Stimulated activated CD4-positive, alpha-beta T cell treated with anti-CD3 and anti-CD28 coated beads, Interleukin-15, amount 100 ng/mL, for 48 hours (primary cell): ENCODE data around the gene RPLP2.

ENCODE experiments used
- DNase-seq, 2 donors: peaks; one replicate each; pipeline ENCODE4 v3.0.0-alpha.2; 2020; ENCODE audit warnings: low read depth in 2 of 2

RPLP2 gene

GRCh38 chr11:849104-849824, 39.5 kb downstream of the RPLP2 start:
- no peak for DNase-seq

DNA sequence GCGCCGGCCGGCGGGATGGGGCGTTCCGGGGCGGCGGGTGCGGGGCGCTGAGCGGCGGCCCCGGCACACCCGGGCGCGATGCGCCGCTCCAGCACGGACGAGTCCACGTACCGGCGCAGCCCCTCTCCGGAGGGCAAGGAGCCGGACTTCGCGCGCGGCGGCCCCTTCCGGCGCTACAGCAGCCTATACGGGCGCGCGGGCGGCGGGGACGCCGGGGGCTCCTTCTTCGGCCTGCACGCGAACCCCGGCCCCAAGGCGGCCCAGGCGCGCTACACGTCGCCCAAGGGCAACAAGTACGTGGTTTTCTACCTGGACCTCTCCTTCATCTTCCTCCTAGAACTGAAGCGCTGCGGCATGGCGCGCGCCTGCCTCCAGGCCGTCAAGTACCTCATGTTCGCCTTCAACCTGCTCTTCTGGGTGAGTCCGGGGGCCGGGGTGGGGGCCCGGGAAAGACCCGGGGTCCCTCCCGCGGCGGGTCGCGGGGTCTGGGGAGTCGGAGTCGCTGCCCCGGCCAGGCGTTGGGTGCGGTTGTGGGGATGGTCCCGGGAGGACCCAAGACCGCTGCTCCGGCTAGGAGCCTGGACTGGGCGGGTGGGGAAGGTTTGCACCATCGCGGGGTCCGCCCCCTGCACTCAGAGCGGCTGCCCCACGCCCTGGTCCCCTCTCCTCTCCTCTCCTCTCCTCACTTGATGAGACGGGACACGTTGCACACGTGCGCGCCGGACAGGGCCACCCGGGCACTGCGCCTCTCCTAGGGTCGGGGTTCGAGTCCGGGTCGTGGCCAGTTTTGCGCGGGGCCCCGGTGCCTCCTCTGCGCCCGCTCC, 40.4 kb downstream of the RPLP2 start:
- no peak for DNase-seq

- DNase-seq: no peak
These were observed 41.3 kb downstream of the RPLP2 start for GRCh38 chr11:850775-851763.

- no peak for DNase-seq
These were observed 43.0 kb downstream of the RPLP2 start for GRCh38 chr11:852762-853161.

DNA sequence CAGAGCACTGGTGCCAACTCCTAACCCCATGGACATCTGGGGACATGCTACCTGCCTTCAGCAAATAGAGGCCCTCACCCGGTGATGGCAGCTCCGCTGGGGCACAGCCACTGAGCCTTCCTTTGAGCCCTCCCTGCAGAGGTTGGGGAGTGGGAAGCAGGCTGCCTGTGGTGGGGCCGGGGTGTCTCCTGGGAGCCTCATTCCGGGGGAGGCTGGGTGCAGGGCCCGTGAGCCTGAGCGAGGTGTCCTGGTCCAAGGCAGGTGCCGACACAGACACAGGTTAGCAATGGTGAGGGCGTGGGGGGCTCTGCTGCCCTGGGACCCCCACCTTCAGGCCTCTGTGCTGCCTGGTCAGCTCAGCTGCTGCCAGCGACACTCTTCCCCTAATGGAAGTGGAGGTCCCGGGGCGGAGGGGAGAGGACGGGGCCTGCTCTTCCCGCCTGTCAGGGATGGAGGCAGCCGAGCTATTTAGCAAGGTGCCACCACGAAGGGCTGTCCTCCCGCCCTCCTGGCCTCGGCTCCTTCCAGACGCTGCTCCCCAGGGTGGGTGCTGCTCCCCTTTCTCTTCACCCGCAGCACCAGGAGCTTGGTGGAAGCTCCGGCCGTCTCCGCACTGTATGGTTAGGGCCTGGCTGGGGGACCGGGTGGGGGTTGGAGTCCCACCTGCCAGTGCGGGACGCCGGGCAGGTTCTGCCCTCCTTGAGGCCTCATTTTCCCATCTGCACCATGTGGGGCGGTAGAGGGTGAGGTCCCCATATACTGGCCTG, 44.1 kb downstream of the RPLP2 start:
- DNase-seq: no peak

DNA sequence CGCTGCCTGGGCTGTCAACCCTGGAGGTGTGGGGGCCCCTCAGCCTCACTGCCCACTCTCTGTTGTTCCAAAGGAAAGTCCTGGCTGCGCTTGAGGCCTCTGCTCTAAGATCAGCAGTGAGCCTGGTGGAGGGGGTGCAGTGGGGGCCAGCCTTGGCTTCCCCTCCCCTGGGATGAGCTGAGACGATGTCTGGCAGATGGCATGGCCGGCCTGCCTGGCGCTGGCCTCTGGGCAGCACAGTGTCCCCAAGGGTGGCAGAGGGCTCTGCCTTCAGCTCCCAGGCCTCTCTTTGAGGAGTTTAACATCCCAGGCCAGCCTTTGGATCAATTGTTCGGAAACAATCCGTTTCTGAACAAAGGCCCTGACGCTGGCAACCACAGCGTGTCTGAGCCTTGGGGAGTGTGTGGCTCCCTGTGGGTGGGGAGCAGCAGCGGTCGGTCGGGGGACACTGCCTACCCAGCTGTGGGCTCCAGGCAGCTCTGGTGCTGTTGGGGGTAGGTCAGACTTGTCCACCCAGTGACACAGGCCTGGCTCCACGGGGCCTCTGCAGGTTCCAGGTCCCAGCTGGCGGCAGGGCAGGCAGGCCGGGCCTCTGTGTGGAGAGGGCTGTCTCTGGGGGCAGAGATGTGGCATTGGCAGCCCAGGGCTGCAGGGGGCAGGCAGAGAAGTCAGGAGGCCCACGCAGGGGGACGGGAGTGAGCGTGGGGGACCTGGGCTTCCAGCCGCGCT, 45.0 kb downstream of the RPLP2 start:
- no peak for DNase-seq

GRCh38 chr11:855330-855674, 45.5 kb downstream of the RPLP2 start:
- DNase-seq: no peak

DNA sequence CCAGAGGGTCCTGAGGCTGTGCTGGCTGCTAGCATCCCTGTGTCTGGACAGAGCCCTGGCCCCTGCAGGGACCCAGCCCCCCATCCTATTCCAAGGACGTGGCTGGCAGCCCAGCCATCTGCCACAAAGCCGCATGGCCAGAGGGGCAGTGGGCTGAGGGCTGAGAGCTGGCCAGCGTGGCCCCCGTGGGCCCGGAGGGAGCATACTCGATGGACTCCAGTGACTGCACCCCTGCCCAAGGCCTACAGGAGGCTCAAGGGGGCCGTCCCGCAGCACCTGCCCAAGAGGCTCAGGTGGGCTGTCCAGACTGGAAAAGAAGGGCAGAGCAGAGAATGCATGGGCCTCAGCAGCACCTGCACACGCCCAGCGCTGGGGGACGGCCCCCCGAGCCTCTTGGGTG, 46.0 kb downstream of the RPLP2 start:
- DNase-seq: no peak

DNA sequence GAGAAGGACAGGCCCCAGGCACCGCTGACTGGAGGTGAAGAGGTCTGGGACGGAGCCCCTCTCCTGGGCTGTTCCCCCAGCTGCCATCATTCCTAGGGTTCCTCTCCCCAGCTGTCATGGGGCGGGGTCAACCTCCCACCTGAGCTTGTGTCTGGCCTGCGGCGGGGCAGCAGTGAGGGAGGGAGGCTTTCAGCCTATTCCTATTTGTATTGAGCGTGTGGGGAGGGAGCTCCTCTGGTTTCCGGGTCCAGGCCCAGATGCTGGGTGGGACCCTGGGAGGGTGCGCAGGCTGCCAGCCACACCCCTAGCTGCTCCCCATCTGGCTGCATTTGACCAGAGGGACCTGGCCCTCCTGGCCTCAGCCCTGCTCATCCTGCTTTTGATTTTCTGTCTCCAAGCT, 46.6 kb downstream of the RPLP2 start:
- DNase-seq: no peak

- DNase-seq: no peak
These were observed 48.4 kb downstream of the RPLP2 start for GRCh38 chr11:858053-858761.

GRCh38 chr11:858762-859339, 49.1 kb downstream of the RPLP2 start:
- DNase-seq: no peak

GRCh38 chr11:859394-860131, 49.8 kb downstream of the RPLP2 start:
- no peak for DNase-seq

DNA sequence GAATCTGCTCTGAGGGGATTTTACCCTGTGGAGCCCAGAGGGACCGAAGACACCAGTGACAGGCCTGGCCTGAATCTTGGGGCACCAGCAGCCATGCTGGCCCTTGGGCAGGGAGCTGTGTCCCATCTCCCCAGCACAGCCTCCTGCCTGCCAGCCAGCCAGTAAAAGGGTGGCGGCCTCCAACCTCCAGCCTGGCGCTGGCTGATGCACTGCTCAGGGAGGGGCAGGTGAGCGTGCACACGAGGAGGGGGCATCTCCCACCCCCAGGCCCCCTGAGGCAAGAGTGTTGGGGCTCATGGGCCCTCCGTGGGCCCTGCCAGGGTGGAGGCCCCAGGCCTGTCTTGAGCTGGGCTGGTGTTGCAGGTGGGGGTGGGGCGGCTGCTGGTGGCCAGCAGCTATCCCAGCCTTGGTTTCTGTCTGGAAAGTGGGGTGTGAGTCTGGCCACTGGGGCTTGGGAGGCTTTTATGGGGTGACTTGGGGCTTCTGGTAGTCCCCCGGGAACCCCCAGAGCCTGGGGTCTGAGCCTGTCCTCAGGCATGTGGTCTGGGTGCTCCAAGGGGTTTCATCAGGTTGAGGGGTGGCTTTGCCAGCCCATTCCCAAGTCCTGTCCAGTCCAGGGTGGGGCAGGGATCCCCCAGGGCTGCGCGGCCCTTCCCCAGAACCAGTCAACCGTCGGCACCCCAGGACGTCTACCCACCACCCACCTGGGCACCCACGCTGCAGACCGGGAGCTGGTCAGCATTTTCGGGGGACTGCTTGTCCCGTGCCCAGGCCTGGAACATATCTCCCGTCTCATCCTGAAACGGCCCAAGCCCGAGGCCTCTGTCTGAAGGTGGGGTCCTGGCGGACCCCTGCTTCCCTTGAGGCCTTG, 50.7 kb downstream of the RPLP2 start:
- DNase-seq: no peak

GRCh38 chr11:861105-861479, 51.3 kb downstream of the RPLP2 start:
- no peak for DNase-seq

- DNase-seq: no peak
These were observed 52.4 kb downstream of the RPLP2 start for GRCh38 chr11:862081-862661.
